GM12801 (cell line): ENCODE results near the gene PDE7B.

ENCODE experiments used
- TF ChIP-seq, protein P1 (sequence below): IDR thresholded peaks from one replicate; pipeline ENCODE4 v1.5.1; 2011; ENCODE audit warnings: control low read depth; ENCODE audit not compliant: insufficient read length; ENCODE audit errors: extremely low read depth

PDE7B gene

GRCh38 chr6:136226674-136227377 is 375.3 kb downstream of the PDE7B start:
- TF ChIP-seq, protein P1, sequence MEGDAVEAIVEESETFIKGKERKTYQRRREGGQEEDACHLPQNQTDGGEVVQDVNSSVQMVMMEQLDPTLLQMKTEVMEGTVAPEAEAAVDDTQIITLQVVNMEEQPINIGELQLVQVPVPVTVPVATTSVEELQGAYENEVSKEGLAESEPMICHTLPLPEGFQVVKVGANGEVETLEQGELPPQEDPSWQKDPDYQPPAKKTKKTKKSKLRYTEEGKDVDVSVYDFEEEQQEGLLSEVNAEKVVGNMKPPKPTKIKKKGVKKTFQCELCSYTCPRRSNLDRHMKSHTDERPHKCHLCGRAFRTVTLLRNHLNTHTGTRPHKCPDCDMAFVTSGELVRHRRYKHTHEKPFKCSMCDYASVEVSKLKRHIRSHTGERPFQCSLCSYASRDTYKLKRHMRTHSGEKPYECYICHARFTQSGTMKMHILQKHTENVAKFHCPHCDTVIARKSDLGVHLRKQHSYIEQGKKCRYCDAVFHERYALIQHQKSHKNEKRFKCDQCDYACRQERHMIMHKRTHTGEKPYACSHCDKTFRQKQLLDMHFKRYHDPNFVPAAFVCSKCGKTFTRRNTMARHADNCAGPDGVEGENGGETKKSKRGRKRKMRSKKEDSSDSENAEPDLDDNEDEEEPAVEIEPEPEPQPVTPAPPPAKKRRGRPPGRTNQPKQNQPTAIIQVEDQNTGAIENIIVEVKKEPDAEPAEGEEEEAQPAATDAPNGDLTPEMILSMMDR: no peak

- TF ChIP-seq, protein P1: no peak
Observed at GRCh38 chr6:136228814-136229213, 377.3 kb downstream of the PDE7B start.

DNA sequence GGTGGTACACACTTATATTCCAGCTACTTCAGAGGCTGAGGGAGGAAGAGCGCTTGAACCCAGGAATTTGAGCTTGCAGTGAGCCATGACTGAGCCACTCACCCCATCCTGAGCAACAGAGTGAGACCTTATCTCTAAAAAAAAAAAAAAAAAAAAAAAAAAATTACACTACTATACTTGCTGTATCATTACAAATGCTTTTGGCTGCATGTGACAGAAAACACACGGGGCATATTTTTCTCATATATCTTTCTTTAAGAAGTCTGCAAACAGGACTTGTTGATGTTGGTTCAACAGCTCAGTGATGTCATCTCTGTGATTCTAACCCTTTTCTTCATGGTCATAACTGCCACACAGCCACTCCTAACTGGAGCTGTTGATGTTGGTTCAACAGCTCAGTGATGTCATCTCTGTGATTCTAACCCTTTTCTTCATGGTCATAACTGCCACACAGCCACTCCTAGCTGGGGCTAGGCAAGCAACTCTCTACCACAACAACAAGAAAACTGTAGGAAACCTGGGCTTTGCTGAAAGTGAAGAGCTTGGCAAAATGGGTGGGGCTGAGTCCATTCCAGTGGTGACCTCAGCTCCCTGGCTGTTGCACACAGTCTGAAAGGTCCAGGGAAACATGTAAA is 378.8 kb downstream of the PDE7B start:
- TF ChIP-seq, protein P1: no peak

DNA sequence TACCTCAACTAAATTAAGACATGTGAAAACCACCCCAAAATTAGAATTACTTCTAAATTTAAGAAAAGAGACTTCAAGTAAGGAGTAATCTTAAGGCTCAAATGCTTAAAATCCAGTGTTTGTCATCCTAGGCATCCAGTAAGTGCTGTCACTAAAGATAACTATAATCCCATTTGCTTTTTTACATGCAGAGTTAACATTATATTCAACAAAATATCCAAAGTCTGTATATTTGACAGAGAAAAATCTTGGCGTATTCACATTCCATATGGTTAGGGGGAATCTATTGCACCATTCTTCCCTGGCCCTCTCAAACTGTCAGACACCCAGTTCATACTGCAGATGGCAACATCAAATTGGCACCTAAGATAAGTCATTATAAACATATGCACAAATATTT is 381.2 kb downstream of the PDE7B start:
- TF ChIP-seq, protein P1: no peak

DNA sequence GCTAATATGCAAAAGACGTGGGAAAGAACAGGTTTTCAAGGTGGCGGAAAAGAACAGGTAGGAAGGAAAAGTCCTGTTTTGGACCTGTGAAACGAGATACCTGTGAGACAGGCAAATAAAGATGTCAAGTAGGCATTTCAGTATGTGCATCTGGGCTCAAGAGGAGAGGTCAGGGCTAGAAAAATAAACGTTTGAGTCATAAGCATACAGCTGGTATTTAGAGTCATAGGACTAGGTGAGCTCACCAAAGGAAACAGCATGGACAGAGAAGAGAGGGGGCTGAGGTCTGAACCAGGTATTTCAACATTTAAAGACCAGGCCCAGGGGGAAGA is 383.7 kb downstream of the PDE7B start:
- TF ChIP-seq, protein P1: no peak

- TF ChIP-seq, protein P1: no peak
Observed at GRCh38 chr6:136236466-136237293, 385.2 kb downstream of the PDE7B start.

DNA sequence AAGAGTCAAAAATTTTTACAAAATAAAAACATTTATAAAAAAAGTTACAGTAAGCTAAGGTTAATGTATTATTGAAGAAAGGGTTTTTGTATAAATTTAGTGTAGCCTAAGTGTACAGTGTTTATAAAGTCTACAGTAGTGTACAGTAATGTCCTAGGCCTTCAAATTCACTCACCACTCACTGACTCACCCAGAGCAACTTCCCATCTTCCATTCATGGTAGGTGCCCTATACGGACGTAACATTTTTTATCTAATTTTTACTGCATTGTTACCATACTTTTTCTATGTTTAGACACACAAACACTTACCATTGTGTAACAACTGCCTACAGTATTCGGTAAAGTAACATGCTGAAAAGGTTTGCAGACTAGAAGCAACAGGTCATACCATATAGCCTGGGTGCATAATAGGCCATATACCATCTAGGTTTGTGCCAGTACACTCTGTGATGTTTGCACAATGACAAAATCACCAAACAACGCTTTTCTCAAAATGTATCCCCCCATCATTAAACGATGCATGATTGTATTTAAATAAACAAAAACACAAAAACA is 392.6 kb downstream of the PDE7B start:
- TF ChIP-seq, protein P1: no peak
